NCI-H187 treated with DMSO at 0.1 percent for 48 hours (cell line): ENCODE results near the gene ANKRD36.
"Not testable (repeated sequence)": the region's sequence is repeated elsewhere in the genome, so short reads cannot be mapped to it uniquely, and the experiment has no call there.

Experiments
- DNase-seq: peaks from one replicate; lab custom pipeline; 2025; lab: John Stamatoyannopoulos, UW

The ANKRD36 gene

DNA sequence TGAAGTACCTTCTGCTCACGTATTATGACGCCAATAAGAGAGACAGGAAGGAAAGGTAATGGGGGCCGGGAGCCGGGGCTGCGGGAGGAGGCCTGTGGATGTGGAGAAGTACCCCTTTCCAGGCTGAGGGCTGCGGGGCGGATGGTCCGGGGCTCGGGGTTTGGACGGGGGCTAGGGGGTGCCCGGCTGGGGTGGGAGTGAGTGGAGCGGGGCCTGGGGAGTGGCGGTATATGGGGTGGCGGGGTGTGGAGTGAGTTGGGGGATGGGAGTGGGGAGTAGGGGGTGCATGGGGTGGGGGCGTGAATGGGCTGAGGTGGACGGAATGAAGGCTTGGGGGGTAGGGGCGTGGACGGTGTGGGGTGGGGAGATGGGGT is 916 bp downstream of the ANKRD36 start:
- not testable (repeated sequence) for DNase-seq

DNA sequence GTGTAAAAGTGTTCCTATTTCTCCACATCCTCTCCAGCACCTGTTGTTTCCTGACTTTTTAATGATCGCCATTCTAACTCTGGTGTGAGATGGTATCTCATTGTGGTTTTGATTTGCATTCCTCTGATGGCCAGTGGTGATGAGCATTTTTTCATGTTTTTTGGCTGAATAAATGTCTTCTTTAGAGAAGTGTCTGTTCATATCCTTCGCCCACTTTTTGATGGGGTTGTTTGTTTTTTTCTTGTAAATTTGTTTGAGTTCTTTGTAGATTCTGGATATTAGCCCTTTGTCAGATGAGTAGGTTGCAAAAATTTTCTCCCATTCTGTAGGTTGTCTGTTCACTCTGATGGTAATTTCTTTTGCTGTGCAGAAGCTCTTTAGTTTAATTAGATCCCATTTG is 16.1 kb downstream of the ANKRD36 start:
- DNase-seq, result not testable (repeated sequence)

DNA sequence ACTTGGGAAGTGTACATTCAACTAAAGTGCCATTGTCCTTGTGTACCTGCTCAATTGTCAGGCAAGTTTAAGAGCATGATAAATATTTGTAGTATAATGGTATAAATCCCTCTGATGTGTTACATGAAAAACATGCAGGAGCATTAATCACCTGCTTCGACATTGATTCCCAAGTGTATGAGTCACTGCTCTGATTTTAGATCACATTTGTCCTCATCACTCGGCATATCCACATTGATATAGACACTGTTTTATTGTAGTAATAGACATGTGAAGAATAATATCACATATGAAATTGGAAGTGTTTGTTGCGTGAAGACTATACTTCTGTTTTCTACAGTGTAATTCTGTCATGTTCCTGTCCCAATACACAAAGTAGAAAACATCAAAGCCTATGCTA is 31.1 kb downstream of the ANKRD36 start:
- DNase-seq, result not testable (repeated sequence)

DNA sequence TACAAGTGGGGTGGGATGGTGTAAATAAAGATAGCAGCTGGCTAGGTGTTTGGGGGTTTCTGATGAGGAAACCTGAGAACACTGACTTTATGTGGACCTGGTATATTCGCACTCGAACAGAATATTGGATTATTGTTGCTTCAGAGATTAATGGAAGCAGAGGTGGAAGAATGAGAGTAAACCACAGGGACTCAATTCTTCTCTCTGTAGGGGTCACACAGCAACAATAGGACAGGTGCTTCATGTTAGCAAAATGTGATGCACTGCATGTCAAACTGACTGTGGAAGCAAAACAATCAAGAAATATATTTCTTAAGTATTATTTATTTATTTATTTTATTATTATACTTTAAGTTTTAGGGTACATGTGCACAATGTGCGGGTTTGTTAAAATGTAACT is 53.6 kb downstream of the ANKRD36 start:
- not testable (repeated sequence) for DNase-seq

DNA sequence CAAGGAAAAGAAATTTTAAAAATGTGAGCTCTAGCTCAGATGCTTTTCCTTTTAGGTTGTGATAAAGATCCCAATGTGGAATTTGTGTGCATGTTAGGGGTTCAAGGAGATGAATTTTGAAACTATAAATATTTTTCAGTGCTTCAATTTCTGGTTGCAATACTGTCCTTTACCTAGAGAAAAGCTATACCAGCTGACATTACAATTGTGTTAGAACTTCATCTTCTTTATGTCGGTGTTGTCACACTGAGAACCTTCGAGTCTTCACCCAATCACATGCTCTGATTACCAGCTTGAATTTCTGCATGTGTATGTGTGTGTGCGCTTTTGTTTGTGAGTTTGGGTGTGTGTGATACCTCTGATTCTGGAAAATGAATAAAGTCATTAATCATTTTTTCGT is 55.0 kb downstream of the ANKRD36 start:
- DNase-seq, result not testable (repeated sequence)

DNA sequence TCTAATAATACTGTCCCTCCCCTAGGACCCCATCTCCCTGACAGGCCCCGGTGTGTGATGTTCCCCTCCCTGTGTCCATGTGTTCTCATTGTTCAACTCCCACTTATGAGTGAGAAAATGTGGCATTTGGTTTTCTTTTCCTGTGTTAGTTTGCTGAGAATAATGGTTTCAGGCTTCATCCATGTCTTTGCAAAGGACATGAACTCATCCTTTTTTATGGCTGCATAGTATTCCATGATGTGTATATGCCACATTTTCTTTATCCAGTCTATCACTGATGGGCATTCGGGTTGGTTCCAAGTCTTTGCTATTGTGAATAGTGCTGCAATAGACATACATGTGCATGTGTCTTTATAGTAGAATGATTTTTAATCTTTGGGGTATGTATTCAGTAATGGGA is 55.6 kb downstream of the ANKRD36 start:
- DNase-seq, result not testable (repeated sequence)

DNA sequence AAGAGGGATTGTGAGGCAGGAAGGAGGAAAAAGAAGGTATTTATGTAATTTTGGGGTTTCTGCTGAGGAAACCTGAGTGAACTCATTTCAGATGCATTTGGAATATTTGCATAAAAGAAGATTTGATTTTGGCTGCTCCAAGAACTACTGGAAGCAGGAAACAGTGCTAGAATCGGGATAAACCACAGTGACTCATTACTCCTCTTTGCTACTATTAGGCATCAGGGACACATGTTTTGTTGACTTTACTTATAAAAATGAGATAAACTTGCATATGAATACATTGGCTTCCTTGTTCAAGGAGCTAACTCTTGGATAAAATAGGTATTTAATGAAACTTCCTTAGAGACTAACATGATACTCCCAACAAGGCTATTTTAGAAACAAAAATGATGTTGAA is 67.4 kb downstream of the ANKRD36 start:
- not testable (repeated sequence) for DNase-seq

DNA sequence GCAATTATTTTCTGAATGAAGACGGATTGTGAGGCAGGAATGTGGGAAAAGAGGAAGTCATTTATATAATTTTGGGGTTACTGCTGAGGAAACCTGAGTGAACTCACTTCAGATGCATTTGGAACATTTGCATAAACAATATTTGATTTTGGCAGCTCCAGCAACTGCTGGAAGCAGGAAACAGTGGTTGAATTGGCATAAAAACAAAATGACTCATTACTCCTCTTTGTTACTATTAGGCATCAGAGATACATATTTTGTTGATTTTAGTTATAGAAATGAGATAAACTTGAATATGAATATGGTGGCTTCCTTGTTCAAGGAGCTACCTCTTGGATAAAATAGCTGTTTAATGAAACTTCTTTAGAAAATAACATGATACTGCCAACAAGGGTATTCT is 82.4 kb downstream of the ANKRD36 start:
- DNase-seq, result not testable (repeated sequence)

DNA sequence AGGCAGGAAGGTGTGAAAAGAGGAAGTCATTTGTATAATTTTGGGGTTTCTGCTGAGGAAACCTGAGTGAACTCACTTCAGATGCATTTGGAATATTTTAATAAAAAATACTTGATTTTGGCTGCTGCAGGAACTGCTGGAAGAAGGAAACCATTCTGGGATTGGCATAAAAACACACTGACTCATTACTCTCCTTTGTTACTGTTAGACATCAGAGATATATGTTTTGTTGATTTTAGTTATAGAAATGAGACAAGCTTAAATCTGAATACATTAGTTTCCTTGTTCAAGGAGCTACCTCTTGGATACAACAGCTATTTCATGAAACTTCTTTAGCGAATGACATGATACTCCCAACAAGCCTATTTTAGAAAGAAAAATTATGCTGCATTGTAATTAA is 84.3 kb downstream of the ANKRD36 start:
- not testable (repeated sequence) for DNase-seq

DNA sequence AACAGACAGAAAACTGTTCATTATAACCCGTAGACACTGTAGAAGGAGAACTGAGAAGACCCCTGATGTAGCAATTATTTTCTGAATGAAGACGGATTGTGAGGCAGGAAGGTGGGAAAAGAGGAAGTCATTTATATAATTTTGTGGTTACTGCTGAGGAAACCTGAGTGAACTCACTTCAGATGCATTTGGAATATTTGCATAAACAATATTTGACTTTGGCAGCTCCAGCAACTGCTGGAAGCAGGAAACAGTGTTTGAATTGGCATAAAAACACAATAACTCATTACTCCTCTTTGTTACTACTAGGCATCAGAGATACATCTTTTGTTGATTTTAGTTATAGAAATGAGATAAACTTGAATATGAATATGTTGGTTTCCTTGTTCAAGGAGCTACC is 87.9 kb downstream of the ANKRD36 start:
- DNase-seq, result not testable (repeated sequence)

DNA sequence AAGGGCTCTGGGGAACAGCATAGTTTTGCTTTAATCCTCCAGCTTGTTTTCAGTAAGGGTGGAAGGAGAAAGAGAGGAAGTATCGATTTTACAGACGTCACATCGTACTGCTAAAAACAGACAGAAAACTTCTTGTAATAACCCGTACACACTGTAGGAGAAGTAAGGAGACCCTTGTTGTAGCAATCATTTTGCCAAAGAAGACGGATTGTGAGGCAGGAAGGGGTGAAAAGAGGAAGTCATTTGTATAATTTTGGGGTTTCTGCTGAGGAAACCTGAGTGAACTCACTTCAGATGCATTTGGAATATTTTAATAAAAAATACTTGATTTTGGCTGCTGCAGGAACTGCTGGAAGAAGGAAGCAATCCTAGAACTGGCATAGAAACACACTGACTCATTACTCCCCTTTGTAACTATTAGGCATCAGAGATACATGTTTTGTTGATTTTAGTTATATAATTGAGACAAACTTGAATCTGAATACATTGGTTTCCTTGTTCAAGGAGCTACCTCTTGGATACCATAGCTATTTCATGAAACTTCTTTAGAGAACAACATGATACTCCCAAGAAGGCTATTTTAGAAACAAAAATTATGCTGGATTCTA is 89.8 kb downstream of the ANKRD36 start:
- not testable (repeated sequence) for DNase-seq

DNA sequence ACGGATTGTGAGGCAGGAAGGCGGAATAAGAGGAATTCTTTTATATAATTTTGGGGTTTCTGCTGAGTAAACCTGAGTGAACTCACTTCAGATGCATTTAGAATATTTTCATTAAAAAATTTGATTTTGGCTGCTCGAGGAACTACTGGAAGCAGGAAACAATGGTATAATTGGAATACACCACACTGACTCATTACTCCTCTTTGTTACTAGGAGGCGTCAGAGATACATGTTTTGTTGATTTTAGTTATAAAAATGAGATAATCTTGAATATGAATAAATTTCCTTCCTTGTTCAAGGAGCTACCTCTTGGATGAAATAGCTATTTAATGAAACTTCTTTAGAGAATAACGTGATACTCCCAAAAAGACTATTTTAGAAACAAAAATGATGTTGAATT is 97.4 kb downstream of the ANKRD36 start:
- DNase-seq, result no peak

DNA sequence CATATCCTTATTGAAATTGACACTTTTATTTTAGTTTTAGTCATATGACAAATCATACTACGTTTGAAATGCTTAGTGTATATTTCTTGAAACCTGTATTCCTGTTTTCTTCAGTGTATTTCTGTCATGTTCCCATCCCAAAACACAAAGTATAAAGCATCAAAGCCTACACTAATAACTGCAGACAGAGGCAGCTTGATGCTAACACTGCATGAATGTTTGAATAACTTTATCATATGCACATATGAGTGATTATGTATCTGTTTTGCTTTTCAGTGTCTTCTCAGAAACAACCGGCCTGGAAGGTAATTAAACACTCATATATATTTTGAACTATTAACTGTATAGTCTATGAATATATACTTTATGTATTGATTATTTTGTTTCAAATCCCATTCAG is 102.1 kb downstream of the ANKRD36 start:
- not testable (repeated sequence) for DNase-seq

DNA sequence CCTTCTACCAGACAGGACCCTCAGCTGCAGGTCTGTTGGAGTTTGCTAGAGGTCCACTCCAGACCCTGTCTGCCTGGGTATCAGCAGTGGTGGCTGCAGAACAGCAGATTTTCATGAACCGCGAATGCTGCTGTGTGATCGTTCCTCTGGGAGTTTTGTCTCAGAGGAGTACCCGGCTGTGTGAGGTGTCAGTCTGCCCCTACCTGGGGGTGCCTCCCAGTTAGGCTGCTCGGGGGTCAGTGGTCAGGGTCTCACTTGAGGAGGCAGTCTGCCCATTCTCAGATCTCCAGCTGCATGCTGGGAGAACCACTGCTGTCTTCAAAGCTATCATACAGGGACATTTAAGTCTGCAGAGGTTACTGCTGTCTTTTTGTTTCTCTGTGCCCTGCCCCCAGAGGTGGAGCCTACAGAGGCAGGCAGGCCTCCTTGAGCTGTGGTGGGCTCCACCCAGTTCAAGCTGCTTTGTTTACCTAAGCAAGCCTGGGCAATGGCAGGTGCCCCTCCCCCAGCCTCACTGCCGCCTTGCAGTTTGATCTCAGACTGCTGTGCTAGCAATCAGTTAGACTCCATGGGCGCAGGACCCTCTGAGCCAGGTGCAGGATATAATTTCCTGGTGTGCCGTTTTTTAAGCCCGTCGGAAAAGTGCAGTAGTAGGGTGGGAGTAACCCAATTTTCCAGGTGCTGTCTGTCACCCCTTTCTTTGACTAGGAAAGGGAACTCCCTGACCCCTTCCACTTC is 118.1 kb downstream of the ANKRD36 start:
- not testable (repeated sequence) for DNase-seq

DNA sequence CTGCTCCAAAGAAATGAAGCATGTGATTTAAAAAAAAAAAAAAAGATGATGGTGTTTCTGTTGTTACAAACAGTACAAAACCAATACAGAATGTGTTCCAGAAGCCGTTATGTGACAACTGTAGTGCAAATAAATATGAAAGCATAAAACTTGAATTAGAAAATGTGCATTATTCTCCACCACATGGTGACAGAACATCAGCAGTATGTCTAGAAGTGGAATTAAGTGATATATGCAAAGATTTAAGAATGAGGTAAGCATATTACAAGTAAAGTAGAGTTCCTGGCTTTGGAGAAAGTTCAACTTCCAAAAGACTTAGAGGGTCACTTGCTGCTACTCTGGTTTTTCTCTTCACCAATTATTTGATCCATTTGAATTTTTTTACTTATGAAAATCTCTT is 120.0 kb downstream of the ANKRD36 start:
- DNase-seq, result not testable (repeated sequence)

DNA sequence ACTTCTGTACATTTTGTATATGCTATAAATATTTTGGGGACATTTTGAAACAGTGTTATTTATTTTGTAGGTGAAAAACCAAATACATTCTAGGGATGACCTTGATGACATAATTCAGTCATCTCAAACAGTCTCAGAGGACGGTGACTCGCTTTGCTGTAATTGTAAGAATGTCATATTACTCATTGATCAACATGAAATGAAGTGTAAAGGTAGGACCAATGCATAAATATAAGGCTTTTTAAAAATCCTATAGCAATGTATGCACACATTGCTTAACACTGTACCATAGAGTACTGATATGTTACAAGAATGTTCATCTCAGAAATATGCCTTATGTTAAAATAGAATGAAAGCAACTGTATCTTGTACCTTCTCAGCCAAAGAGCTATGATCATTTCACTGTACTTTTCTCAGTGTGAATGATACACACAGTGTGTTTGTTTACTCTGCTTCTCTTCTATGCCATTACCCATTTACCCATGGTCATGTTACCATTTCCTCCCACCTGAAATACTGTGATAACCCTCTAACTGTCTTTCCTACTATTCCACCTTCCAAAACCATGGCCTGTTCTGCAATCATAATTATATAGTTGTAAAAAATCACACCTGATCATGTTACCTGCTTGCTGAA is 120.8 kb downstream of the ANKRD36 start:
- DNase-seq, result not testable (repeated sequence)

DNA sequence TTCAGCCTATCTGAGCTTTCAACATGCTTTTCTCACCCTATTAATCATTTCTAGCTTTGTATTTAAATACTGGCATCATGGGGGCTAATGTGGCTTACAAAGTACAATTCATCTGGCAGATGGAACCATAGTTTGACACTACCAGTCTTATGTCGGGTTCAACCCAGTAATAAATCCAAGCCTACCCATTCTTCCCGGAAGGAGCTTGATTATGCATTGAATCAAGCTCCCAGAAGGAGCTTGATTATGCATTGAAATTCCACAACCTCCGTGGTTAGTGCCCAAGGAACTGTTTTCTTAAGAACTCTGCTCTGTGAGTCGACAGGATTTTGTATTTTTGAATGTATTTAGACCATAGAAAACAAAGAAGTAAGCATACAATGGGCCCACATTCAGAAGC is 148.2 kb downstream of the ANKRD36 start:
- DNase-seq, result not testable (repeated sequence)

DNA sequence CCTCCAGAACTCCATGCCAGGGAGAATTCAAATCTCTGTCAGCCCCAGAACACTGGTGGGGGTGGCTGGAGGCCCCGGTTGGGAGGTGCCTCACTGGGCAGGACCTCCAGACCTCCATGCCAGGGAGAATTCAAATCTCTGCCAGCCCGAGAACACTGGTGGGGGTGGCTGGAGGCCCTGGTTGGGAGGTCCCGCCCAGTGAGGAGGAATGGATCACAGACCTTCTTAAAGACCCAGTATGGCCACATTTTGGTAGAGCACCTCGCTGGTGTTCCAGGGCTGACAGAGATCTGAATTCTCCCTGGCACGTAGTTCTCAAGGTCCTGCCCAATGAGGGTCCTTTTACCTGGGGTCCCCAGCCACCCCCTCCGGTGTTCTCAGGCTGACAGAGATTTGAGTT is 153.5 kb downstream of the ANKRD36 start:
- DNase-seq, result not testable (repeated sequence)

DNA sequence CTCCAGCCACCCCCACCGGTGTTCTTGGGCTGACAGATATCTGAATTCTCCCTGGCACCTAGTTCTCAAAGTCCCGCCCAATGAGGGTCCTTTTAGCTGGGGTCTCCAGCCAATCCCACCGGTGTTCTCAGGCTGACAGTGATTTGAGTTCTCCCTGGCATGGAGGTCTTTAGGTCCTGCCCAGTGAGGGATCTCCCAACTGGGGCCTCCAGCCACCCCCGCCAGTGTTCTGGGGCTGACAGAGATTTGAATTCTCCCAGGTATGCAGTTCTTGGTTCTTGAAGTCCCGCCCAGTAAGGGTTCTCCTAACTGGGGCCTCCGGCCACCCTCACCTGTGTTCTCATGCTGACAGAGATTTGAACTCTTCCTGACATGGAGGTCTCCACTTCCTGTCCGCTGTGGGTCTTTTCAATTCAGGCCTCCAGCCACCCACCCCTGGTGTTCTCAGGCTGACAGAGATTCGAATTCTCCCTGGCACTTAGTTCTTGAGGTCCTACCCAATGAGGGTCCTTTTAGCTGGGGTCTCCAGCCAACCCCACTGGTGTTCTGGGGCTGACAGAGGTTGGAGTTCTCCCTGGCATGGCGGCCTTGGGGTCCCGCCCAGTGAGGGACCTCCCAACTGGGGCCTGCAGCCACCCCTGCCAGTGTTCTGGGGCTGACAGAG is 154.6 kb downstream of the ANKRD36 start:
- DNase-seq, result no peak

DNA sequence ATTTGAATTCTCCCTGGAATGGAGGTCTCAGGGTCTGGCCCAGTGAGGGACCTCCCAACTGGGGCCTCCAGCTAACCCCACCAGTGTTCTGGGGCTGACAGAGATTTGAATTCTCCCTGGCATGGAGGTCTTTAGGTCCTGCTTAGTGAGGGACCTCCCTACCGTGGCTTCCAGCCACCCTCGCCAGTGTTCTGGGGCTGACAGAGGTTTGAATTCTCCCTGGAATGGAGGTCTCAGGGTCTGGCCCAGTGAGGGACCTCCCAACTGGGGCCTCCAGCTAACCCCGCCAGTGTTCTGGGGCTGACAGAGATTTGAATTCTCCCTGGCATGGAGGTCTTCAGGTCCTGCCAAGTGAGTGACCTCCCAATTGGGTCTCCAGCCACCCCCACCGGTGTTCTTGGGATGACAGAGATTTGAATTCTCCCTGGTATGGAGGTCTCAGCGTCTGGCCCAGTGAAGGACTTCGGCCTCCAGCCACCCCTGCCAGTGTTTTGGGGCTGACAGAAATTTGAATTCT is 155.2 kb downstream of the ANKRD36 start:
- not testable (repeated sequence) for DNase-seq

DNA sequence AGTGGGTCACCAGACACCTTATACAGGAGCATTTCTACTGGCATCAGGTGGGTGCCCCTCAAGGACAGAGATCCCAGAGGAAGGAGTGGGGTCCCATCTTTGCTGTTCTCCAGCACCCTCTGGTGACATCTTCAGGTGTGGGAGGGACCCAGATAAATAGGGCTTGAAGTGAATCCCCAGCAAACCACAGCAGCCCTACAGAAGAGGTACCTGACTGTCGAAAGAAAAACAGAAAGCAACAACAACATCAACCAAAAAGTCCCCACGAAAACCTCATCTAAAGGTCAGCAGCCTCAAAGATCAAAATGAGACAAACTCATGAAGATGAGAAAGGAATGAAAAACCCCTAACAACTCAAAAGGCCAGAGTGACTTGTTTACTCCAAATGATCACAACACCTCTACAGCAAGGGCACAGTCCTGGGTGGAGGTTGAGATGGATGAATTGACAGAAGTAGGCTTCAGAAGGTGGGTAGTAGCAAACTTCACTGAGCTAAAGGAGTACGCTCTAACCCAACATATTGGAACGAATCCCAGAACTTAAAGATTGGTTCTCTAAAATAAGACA is 163.4 kb downstream of the ANKRD36 start:
- not testable (repeated sequence) for DNase-seq

DNA sequence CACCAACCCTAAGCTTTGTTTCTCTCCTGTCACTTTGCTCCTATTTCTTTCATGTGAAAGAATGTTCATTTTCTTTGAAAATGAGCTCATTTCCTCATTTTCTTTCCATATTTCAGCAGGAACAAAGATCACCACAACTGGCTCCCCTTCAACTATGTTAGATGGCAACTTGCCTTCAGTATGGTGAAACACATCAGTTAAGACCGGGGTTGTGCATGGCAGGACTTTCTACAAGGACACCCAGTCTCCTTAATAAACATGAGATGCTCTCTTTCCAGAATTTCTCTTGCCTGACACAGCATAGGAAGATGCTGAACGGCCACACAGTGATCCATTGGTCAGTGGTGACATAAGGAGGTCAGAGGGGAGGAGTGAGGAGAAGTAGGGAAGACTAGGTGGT is 172.2 kb downstream of the ANKRD36 start:
- DNase-seq, result not testable (repeated sequence)
